Neural crest cell (in vitro differentiated cells): Measurements from ENCODE around the gene SGTA. TPM values are rescaled to one million over a fixed set of nuclear protein-coding genes. Genes with fewer than 3 reads are reported as not detected.

Experiments used
- DNase-seq: peaks from one replicate; pipeline ENCODE4 v3.0.0; 2021; ENCODE audit warnings: low read depth, mixed read lengths, low spot score
- H3K27ac Mint-ChIP-seq: one replicate; pipeline ENCODE4 v1.8.0; 2021; ENCODE audit warnings: mild to moderate bottlenecking, mixed read lengths; ENCODE audit not compliant: unreplicated experiment
- H3K27me3 Mint-ChIP-seq: 2 replicates; pipeline ENCODE4 v1.8.0; 2021; ENCODE audit warnings: low read depth, mild to moderate bottlenecking, mixed read lengths
- H3K36me3 Mint-ChIP-seq: 2 replicates; pipeline ENCODE4 v1.8.0; 2021; ENCODE audit warnings: low read depth, mild to moderate bottlenecking, mixed read lengths
- H3K4me1 Mint-ChIP-seq: 2 replicates; pipeline ENCODE4 v1.8.0; 2021; ENCODE audit warnings: mixed read lengths
- H3K4me3 Mint-ChIP-seq: one replicate; pipeline ENCODE4 v1.8.0; 2021; ENCODE audit warnings: mild to moderate bottlenecking, mixed read lengths
- H3K9me3 Mint-ChIP-seq: 2 replicates; pipeline ENCODE4 v1.8.0; 2021; ENCODE audit warnings: mixed read lengths
- CTCF ChIP-seq: fragments of 200-600 bp; sonication (generic); conservative IDR thresholded peaks from 2 replicates; pipeline ENCODE4 v1.5.0; 2021; ENCODE audit warnings: antibody characterized with exemption, mild to moderate bottlenecking
- total RNA-seq: library from RNA; stranded (reverse); gene quantifications from 2 replicates; pipeline ENCODE4 v1.2.1, GENCODE V29; 2021

Gene SGTA
- total RNA-seq, 1 donor from 2014 or later: 89.9 TPM

GRCh38 chr19:2807379-2808128 lies 24.5 kb upstream of the SGTA start:
- Mint-ChIP-seq H3K9me3 (no peaks in the 10 kb centered on the region), H3K4me1 (no peaks in the 10 kb centered on the region), H3K4me3 (no peak overlapping the region), H3K27ac (no peak overlapping the region), H3K36me3 (peaks cover 10% of the 10 kb centered on the region), H3K27me3 (no peaks in the 10 kb centered on the region)
- TF ChIP-seq CTCF: no peak
- DNase-seq: no peak

- Mint-ChIP-seq H3K9me3 (no peaks in the 10 kb centered on the region), H3K27ac (no peak overlapping the region), H3K4me1 (no peaks in the 10 kb centered on the region), H3K4me3 (no peak overlapping the region), H3K27me3 (no peaks in the 10 kb centered on the region), H3K36me3 (peaks cover 11% of the 10 kb centered on the region)
- TF ChIP-seq CTCF: no peak
- DNase-seq: no peak
These were observed 23.8 kb upstream of the SGTA start for GRCh38 chr19:2806736-2807378.

- no peak for TF ChIP-seq CTCF
- H3K27me3 Mint-ChIP-seq: no peaks in the 10 kb centered on the region
- DNase-seq: no peak
- H3K9me3 Mint-ChIP-seq: no peaks in the 10 kb centered on the region
- H3K36me3 Mint-ChIP-seq: peaks cover 12% of the 10 kb centered on the region
- H3K27ac Mint-ChIP-seq: no peak overlapping the region
- no peak overlapping the region for H3K4me3 Mint-ChIP-seq
- no peaks in the 10 kb centered on the region for H3K4me1 Mint-ChIP-seq
These were observed 23.0 kb upstream of the SGTA start for GRCh38 chr19:2805991-2806649.

- peaks cover 16% of the 10 kb centered on the region for H3K36me3 Mint-ChIP-seq
- no peaks in the 10 kb centered on the region for H3K4me1 Mint-ChIP-seq
- H3K9me3 Mint-ChIP-seq: no peaks in the 10 kb centered on the region
- no peak for TF ChIP-seq CTCF
- no peaks in the 10 kb centered on the region for H3K27me3 Mint-ChIP-seq
- no peak overlapping the region for H3K27ac Mint-ChIP-seq
- DNase-seq: no peak
- H3K4me3 Mint-ChIP-seq: no peak overlapping the region
These were observed 22.3 kb upstream of the SGTA start for GRCh38 chr19:2805261-2805900.

GRCh38 chr19:2804156-2805004 lies 21.3 kb upstream of the SGTA start:
- peaks cover 16% of the 10 kb centered on the region for H3K36me3 Mint-ChIP-seq
- no peak overlapping the region for H3K4me3 Mint-ChIP-seq
- TF ChIP-seq CTCF: no peak
- DNase-seq: no peak
- H3K4me1 Mint-ChIP-seq: no peaks in the 10 kb centered on the region
- no peaks in the 10 kb centered on the region for H3K27me3 Mint-ChIP-seq
- no peaks in the 10 kb centered on the region for H3K9me3 Mint-ChIP-seq
- no peak overlapping the region for H3K27ac Mint-ChIP-seq
